Peyer's patch (tissue), 4 donors: Measurements from ENCODE around the gene DDIT3. TPM values are rescaled to one million over a fixed set of nuclear protein-coding genes. Genes with fewer than 3 reads are reported as not detected.
A peak's percentile ranks its signal among the peaks of the same experiment; 100 is the strongest.

Source experiments
- DNase-seq, 3 donors: peaks; one replicate each; pipeline ENCODE4 v3.0.0-alpha.2; 2017 to 2019
- H3K27ac ChIP-seq, 4 donors: fragments of 200-600 bp; sonication (generic); one replicate each; pipeline ENCODE4 v1.5.1; 2016 to 2019
- H3K27me3 ChIP-seq, 2 donors: fragments of 200-600 bp; sonication (generic); one replicate each; pipeline ENCODE4 v1.5.1; 2019
- H3K36me3 ChIP-seq, 3 donors: fragments of 200-600 bp; sonication (generic); one replicate each; pipeline ENCODE4 v1.5.1; 2016 to 2019
- H3K4me1 ChIP-seq, 4 donors: fragments of 200-600 bp; sonication (generic); one replicate each; pipeline ENCODE4 v1.5.1; 2016 to 2019
- H3K4me3 ChIP-seq, 4 donors: fragments of 200-600 bp; sonication (generic); 1 replicate in 3 of 4; 2 replicates in 1 of 4; pipeline ENCODE4 v1.5.1; 2016 to 2019; ENCODE audit warnings: mild to moderate bottlenecking in 1 of 4
- H3K9me3 ChIP-seq, 4 donors: fragments of 200-600 bp; sonication (generic); one replicate each; pipeline ENCODE4 v1.5.1; 2016 to 2019; ENCODE audit warnings: mild to moderate bottlenecking in 1 of 4
- POLR2A ChIP-seq, 2 donors: fragments of 450-650 bp; IDR thresholded peaks; one replicate each; pipeline ENCODE4 v1.5.1; 2017; ENCODE audit warnings: antibody characterized with exemption in 2 of 2, mild to moderate bottlenecking in 2 of 2, moderate library complexity in 2 of 2
- total RNA-seq, 4 donors: library from RNA; depleted of rRNA; stranded (reverse); fragments of >200 nt; gene quantifications; one replicate each; pipeline ENCODE4 v1.1.0, GENCODE V29; 2016
- TF ChIP-seq, protein P1 (sequence below), 6 experiments: fragments of 450-650 bp in 4 of 6; fragments of 200-600 bp in 2 of 6; sonication (generic) in 1 of 6; IDR thresholded peaks; one replicate each; pipeline ENCODE4 v1.5.1; 2017 to 2019; ENCODE audit warnings: antibody characterized with exemption in 6 of 6, mild to moderate bottlenecking in 3 of 6, moderate library complexity in 1 of 6

Gene DDIT3
- total RNA-seq, 4 donors from 2014 or later: 9.1 to 44.6 (median 24.0) TPM

- Histone ChIP-seq H3K9me3 (no peaks in the 10 kb centered on the region), H3K4me3 (peak overlapping the region; percentile 76 to 83 (median 80)), H3K27me3 (no peaks in the 10 kb centered on the region), H3K36me3 (peaks cover 0 to 31% (median 0%) of the 10 kb centered on the region in 3 donors), H3K4me1 (peaks cover 4 to 55% (median 29%) of the 10 kb centered on the region in 4 donors), H3K27ac (peak overlapping the region; percentile 90 to 98 (median 96))
- TF ChIP-seq, protein P1, sequence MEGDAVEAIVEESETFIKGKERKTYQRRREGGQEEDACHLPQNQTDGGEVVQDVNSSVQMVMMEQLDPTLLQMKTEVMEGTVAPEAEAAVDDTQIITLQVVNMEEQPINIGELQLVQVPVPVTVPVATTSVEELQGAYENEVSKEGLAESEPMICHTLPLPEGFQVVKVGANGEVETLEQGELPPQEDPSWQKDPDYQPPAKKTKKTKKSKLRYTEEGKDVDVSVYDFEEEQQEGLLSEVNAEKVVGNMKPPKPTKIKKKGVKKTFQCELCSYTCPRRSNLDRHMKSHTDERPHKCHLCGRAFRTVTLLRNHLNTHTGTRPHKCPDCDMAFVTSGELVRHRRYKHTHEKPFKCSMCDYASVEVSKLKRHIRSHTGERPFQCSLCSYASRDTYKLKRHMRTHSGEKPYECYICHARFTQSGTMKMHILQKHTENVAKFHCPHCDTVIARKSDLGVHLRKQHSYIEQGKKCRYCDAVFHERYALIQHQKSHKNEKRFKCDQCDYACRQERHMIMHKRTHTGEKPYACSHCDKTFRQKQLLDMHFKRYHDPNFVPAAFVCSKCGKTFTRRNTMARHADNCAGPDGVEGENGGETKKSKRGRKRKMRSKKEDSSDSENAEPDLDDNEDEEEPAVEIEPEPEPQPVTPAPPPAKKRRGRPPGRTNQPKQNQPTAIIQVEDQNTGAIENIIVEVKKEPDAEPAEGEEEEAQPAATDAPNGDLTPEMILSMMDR (IDR thresholded peaks at IDR 0.05): peak in 2 of 6 experiments; percentile 10 to 13
- TF ChIP-seq POLR2A (IDR thresholded peaks at IDR 0.05): peak in 1 of 2 donors; percentile 51
- peak in 2 of 3 donors; percentile 54 to 77 for DNase-seq
These were observed 2.8 kb upstream of the DDIT3 start for GRCh38 chr12:57522887-57523705.

DNA sequence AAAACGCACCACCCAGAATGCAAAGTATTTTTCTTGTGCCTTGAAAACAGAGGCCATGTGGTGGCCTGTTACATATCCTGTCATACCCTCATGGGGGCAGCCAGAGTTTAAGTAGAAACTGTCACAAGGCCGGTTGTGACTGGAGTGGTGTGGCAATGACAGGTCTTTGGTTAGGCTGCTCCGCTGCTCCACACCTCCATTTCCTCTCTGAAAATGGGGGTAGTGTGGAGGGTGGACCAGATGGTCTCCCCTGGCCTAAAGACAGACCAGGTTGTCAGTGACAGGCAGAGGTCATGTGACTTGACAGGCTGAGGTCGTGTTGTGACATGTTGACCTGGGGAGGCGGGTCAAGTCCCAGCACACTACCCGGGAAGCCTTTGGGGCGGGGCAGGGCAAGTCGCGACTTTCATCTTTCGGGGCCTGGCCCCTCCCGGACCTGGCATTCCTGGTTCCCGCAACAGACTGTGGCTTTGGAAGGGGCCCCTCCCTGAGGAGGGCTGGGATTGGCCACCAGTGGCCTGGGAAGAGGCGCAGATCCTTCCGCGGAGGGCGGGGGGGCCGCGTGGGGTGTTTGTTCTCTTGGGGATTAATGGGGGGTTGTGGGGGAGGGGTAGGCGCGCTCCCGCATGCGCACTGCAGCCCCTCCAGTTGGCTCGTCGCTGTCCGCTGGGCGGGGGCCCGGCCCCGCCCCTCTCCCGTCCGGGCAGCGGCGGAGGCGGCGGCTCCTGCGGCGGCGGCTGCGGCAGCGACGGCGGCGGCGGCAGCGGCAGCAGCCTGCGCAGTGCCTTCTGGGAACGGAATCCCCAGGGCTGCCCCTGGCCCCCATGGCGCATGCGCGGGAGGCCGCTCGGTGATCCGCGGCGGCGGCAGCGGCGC is 1.9 kb upstream of the DDIT3 start, which contains the start of gene MBD6:
MBD6 (plus strand) TSS at position 814 of the 876 bp plus-strand sequence. CDS start 1,480 bp downstream, outside the sequence.
- peak; percentile 29 to 40 for TF ChIP-seq POLR2A (IDR thresholded peaks at IDR 0.05)
- TF ChIP-seq, protein P1 (IDR thresholded peaks at IDR 0.05): no peak
- peaks cover 4 to 60% (median 29%) of the 10 kb centered on the region in 4 donors for H3K4me1 ChIP-seq

DNA sequence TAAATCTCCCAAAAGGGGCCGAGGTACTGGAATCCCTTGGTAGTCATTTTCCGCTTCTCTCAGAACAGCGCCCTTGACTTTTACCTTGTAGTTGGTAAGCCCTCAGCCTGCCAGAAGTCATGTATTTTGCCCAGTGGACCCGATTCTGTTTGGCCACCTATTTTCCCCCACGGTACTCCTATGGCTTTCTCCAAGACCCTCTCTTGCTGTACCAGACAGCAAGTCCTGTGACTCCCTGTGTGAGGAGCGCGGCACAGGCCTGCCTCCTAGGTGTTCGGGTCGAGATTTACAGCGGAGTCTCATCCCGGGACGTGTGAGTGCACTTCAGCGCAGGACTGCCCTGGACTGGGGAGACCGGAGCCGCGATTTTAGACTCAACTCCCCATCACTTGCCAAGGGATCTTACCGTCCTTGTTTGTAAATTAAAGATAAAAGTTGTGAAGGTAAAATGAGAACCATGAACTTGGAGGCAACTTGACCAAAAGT is 1.3 kb upstream of the DDIT3 start:
- no peaks in the 10 kb centered on the region for H3K9me3 ChIP-seq
- H3K4me1 ChIP-seq: peaks cover 4 to 60% (median 29%) of the 10 kb centered on the region in 4 donors
- peaks cover 0 to 26% (median 0%) of the 10 kb centered on the region in 3 donors for H3K36me3 ChIP-seq
- H3K27me3 ChIP-seq: no peaks in the 10 kb centered on the region
- peak; percentile 44 to 74 (median 66) for DNase-seq
- H3K27ac ChIP-seq: peak overlapping the region; percentile 90 to 98 (median 96)
- H3K4me3 ChIP-seq: peak overlapping the region in 3 of 4 donors; percentile 79 to 83 (median 81)
- no peak for TF ChIP-seq POLR2A (IDR thresholded peaks at IDR 0.05)
- TF ChIP-seq, protein P1 (IDR thresholded peaks at IDR 0.05): no peak

More for the DNA sequence above, 1.9 kb upstream of the DDIT3 start, which contains the start of gene MBD6:
- Histone ChIP-seq H3K27ac (peak within 1 kb of the TSS; percentile 90 to 98 (median 96)), H3K36me3 (peaks cover 0 to 26% (median 0%) of the 10 kb centered on the region in 3 donors), H3K4me3 (peak within 1 kb of the TSS; percentile 76 to 83 (median 80)), H3K27me3 (no peaks in the 10 kb centered on the region), H3K9me3 (no peaks in the 10 kb centered on the region)
- DNase-seq: peak; percentile 84 to 96 (median 96)

GRCh38 chr12:57519796-57520052 is 590 bp downstream of the DDIT3 start:
- Histone ChIP-seq H3K27me3 (no peaks in the 10 kb centered on the region), H3K27ac (peak overlapping the region; percentile 90 to 98 (median 96)), H3K36me3 (peaks cover 0 to 27% (median 0%) of the 10 kb centered on the region in 3 donors), H3K4me3 (peak overlapping the region; percentile 43 to 81 (median 60)), H3K9me3 (no peaks in the 10 kb centered on the region), H3K4me1 (peaks cover 4 to 46% (median 29%) of the 10 kb centered on the region in 4 donors)
- TF ChIP-seq POLR2A (IDR thresholded peaks at IDR 0.05): no peak
- TF ChIP-seq, protein P1 (IDR thresholded peaks at IDR 0.05): no peak
- DNase-seq: no peak
